ENCODE results near the gene NAV3. TPM values are rescaled to one million over a fixed set of nuclear protein-coding genes. Genes with fewer than 3 reads are reported as not detected.

NAV3 gene
- total and polyA plus RNA-seq, 2 of the 4 experiments (the other 2 are of a cell fraction), result 25.5 to 106 TPM

DNA sequence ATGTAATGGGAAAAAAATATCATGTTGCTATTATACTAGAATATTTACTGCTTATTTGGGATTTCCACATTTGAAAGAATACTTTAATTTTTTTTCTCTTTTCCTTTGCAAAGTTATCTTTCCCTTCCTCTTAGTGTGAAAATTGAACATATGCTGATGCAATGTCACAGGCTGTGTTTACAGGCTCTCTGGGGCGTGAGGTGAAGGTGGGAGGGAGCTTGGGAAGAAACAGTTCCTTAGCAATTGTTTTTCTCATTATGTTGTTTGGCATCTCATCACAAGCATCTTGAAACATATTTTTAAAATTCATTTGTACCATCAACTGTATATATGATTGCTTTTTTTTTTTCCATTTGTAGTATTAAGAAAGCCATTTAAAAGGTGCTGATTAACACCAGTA is 47.9 kb upstream of the NAV3 start:
- Histone ChIP-seq H3K9me3 (ENCODE audit: control insufficient read depth, insufficient read depth, low read length) (no peaks in the 10 kb centered on the region), H2BK5ac (ENCODE audit: low read depth, low read length, poor library complexity, severe bottlenecking) (no peak overlapping the region), H3K9me1 (ENCODE audit: insufficient read depth, low read length) (no peaks in the 10 kb centered on the region), H3K4me1 (ENCODE audit: control insufficient read depth, insufficient read depth, low read length) (no peaks in the 10 kb centered on the region), H3K18ac (ENCODE audit: low read depth, low read length) (no peak overlapping the region), H3K4me3 (ENCODE audit: insufficient read depth, low read depth, low read length) (no peak overlapping the region), H4K8ac (ENCODE audit: low read depth in 2 of 2, low read length in 2 of 2) (no peak overlapping the region), H3K79me1 (ENCODE audit: low read depth in 1 of 2, low read length in 2 of 2) (no peaks in the 10 kb centered on the region), H3K4ac (ENCODE audit: low read depth, low read length) (no peak overlapping the region), H4K5ac (ENCODE audit: low read depth, low read length) (no peak overlapping the region), H4K20me1 (ENCODE audit: insufficient read depth, low read length) (no peaks in the 10 kb centered on the region), H3K23ac (ENCODE audit: low read depth, low read length) (no peak overlapping the region), H2BK120ac (ENCODE audit: low read depth, low read length) (no peak overlapping the region), H2AFZ (replicated peaks; ENCODE audit: low read length, poor library complexity) (no peak overlapping the region), H3K4me2 (ENCODE audit: low read depth, low read length) (no peak overlapping the region), H3K27me3 (ENCODE audit: control insufficient read depth, insufficient read depth, low read length) (no peaks in the 10 kb centered on the region; the same call in 1 of the 2 replicates), H3K36me3 (ENCODE audit: control insufficient read depth, insufficient read depth, low read length) (no peaks in the 10 kb centered on the region), H3K14ac (replicated peaks; ENCODE audit: low read depth, low read length) (no peak overlapping the region), H3K56ac (ENCODE audit: extremely low read depth, insufficient read depth, low read length) (no peak overlapping the region), H2AK9ac (replicated peaks; ENCODE audit: low read depth, low read length, poor library complexity) (no peak overlapping the region), H3K9ac (ENCODE audit: low read depth, low read length) (no peak overlapping the region), H2AK5ac (ENCODE audit: low read depth, low read length) (no peak overlapping the region), H3K27ac (ENCODE audit: insufficient read depth, low read length) (no peak overlapping the region), H4K91ac (ENCODE audit: insufficient read depth, low read depth, low read length) (no peak overlapping the region), H2BK20ac (ENCODE audit: low read depth, low read length) (no peak overlapping the region), H2BK15ac (ENCODE audit: low read depth, low read length) (no peak overlapping the region)
- no CpG with 5 or more reads among the region's 1 CpG for WGBS, 2 experiments (ENCODE audit: extremely low coverage in 2 of 2, insufficient read length in 1 of 2)
- DNase-seq (no peak), ATAC-seq (ENCODE audit: low read depth) (no peak)
- no TSS peak for BruUV-seq (replicated peaks)
- dilution Hi-C loops (cut with HindIII; ENCODE audit: low sequenced_read_pairs, unreplicated experiment), result no loop called here
- TF ChIP-seq SMC3 (IDR thresholded peaks at IDR 0.05; ENCODE audit: low read depth, low read length) (no peak), RFX5 (IDR thresholded peaks at IDR 0.05; ENCODE audit: low read depth, low read length) (no peak), USF2 (IDR thresholded peaks at IDR 0.05; ENCODE audit: low read depth, low read length) (no peak), FOS (IDR thresholded peaks at IDR 0.05; ENCODE audit: low read depth, low read length) (no peak), MAZ (IDR thresholded peaks at IDR 0.05; ENCODE audit: borderline replicate concordance, low read depth, low read length) (no peak), RAD21 (IDR thresholded peaks at IDR 0.05; ENCODE audit: low read length) (no peak), CEBPB (IDR thresholded peaks at IDR 0.05; ENCODE audit: low read depth, low read length) (no peak), POLR2A (IDR thresholded peaks at IDR 0.05; ENCODE audit: low read depth, low read length) (no peak), RCOR1 (IDR thresholded peaks at IDR 0.05; ENCODE audit: insufficient replicate concordance, low read length) (no peak), BHLHE40 (IDR thresholded peaks at IDR 0.05; ENCODE audit: low read depth, low read length) (no peak), NFE2L2 (IDR thresholded peaks at IDR 0.05; ENCODE audit: low read depth, low read length) (no peak), CHD1 (IDR thresholded peaks at IDR 0.05; ENCODE audit: low read depth, low read length) (no peak), MXI1 (IDR thresholded peaks at IDR 0.05; ENCODE audit: borderline replicate concordance, low read depth, low read length) (no peak), MAFK (IDR thresholded peaks at IDR 0.05; ENCODE audit: low read depth, low read length) (no peak)
- TF ChIP-seq, protein P1, sequence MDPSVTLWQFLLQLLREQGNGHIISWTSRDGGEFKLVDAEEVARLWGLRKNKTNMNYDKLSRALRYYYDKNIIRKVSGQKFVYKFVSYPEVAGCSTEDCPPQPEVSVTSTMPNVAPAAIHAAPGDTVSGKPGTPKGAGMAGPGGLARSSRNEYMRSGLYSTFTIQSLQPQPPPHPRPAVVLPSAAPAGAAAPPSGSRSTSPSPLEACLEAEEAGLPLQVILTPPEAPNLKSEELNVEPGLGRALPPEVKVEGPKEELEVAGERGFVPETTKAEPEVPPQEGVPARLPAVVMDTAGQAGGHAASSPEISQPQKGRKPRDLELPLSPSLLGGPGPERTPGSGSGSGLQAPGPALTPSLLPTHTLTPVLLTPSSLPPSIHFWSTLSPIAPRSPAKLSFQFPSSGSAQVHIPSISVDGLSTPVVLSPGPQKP (IDR thresholded peaks at IDR 0.05; ENCODE audit: borderline replicate concordance, low read depth, low read length), result no peak
- TF ChIP-seq, protein P2, sequence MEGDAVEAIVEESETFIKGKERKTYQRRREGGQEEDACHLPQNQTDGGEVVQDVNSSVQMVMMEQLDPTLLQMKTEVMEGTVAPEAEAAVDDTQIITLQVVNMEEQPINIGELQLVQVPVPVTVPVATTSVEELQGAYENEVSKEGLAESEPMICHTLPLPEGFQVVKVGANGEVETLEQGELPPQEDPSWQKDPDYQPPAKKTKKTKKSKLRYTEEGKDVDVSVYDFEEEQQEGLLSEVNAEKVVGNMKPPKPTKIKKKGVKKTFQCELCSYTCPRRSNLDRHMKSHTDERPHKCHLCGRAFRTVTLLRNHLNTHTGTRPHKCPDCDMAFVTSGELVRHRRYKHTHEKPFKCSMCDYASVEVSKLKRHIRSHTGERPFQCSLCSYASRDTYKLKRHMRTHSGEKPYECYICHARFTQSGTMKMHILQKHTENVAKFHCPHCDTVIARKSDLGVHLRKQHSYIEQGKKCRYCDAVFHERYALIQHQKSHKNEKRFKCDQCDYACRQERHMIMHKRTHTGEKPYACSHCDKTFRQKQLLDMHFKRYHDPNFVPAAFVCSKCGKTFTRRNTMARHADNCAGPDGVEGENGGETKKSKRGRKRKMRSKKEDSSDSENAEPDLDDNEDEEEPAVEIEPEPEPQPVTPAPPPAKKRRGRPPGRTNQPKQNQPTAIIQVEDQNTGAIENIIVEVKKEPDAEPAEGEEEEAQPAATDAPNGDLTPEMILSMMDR (conservative IDR thresholded peaks at IDR 0.05; ENCODE audit: low read depth, low read length), result no peak
- ChIA-PET CTCF (no interaction called here), POLR2A (ENCODE audit: unreplicated experiment) (no interaction called here)
- in situ Hi-C loops (cut with MboI; ENCODE audit: low sequenced_read_pairs), result no loop called here
- intact Hi-C loops (cut with micrococcal nuclease), result no loop called here

Data from IMR-90 (cell line).